Neutrophil (primary cell): ENCODE measurements around the gene ACADS.

Source experiments
- H3K27ac ChIP-seq: fragments of 200-600 bp; sonication (generic); 2 replicates; pipeline ENCODE4 v1.5.1; 2016; ENCODE audit warnings: mild to moderate bottlenecking, moderate library complexity
- H3K27me3 ChIP-seq: fragments of 200-600 bp; sonication (generic); 2 replicates; pipeline ENCODE4 v1.6.0; 2016; ENCODE audit warnings: mild to moderate bottlenecking
- H3K36me3 ChIP-seq: fragments of 200-600 bp; sonication (generic); 2 replicates; pipeline ENCODE4 v1.5.1; 2017
- H3K4me1 ChIP-seq, 2 experiments: fragments of 200-600 bp in 1 of 2; sonication (generic) in 1 of 2; 1 replicate in 1 of 2; 2 replicates in 1 of 2; pipeline versions ENCODE4 v1.5.1 to v1.6.1; 2013 to 2016; ENCODE audit warnings: low read depth in 1 of 2, low read length in 1 of 2, mild to moderate bottlenecking in 1 of 2, moderate library complexity in 1 of 2; ENCODE audit not compliant: control insufficient read depth in 1 of 2, insufficient read depth in 1 of 2
- H3K4me3 ChIP-seq, 2 experiments: fragments of 200-600 bp in 1 of 2; sonication (generic) in 1 of 2; 1 replicate in 1 of 2; 2 replicates in 1 of 2; pipeline ENCODE4 v1.5.1; 2013 to 2016; ENCODE audit warnings: low read depth in 1 of 2, low read length in 1 of 2, mild to moderate bottlenecking in 1 of 2, moderate library complexity in 1 of 2
- H3K9me3 ChIP-seq: fragments of 200-600 bp; sonication (generic); 2 replicates; pipeline ENCODE4 v1.5.1; 2016
- TF ChIP-seq, protein P1 (sequence below): fragments of 200-600 bp; sonication (generic); IDR thresholded peaks from 2 replicates; pipeline ENCODE4 v1.5.1; 2016; ENCODE audit warnings: antibody characterized with exemption

The ACADS gene

DNA sequence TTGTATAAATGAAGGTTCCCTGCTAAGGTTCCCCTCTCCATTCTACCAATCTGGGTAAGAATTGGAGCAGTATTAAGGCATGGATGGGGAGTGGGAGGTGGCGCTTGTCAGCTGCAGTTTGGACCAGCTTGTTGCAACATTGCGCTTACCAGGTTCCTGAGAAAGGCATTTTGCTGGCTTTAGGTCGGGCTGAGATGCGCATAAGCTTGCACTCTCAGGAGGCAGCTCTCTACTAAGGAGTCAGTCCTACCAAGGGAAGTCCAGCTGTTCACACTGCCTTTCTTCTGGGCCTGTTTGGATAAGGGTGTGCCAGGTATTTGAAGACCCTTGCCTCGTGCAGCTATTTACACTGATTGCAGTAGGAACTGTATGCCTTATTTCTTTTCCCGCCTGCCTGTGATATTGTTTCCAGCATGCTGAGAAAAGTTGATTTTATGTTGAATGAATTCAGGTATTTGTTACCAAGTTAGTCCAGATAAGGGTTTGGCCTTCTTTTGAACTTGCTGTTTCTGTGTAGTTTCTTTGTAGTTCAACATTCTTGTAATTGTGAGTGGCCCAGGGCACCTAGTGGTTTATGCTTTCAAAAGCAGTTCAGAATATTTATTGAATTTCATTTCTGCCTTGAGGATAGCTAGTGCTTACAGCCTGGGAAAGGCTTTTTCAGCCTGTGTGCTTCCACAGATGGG is 36.1 kb upstream of the ACADS start:
- no peaks in the 10 kb centered on the region for H3K27me3 ChIP-seq
- peak overlapping the region; percentile 92 for H3K27ac ChIP-seq
- no peaks in the 10 kb centered on the region for H3K36me3 ChIP-seq
- TF ChIP-seq, protein P1, sequence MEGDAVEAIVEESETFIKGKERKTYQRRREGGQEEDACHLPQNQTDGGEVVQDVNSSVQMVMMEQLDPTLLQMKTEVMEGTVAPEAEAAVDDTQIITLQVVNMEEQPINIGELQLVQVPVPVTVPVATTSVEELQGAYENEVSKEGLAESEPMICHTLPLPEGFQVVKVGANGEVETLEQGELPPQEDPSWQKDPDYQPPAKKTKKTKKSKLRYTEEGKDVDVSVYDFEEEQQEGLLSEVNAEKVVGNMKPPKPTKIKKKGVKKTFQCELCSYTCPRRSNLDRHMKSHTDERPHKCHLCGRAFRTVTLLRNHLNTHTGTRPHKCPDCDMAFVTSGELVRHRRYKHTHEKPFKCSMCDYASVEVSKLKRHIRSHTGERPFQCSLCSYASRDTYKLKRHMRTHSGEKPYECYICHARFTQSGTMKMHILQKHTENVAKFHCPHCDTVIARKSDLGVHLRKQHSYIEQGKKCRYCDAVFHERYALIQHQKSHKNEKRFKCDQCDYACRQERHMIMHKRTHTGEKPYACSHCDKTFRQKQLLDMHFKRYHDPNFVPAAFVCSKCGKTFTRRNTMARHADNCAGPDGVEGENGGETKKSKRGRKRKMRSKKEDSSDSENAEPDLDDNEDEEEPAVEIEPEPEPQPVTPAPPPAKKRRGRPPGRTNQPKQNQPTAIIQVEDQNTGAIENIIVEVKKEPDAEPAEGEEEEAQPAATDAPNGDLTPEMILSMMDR = no peak
- H3K4me3 ChIP-seq = no peak overlapping the region
- peaks cover 47 to 49% of the 10 kb centered on the region in 2 experiments for H3K4me1 ChIP-seq
- H3K9me3 ChIP-seq = no peaks in the 10 kb centered on the region

DNA sequence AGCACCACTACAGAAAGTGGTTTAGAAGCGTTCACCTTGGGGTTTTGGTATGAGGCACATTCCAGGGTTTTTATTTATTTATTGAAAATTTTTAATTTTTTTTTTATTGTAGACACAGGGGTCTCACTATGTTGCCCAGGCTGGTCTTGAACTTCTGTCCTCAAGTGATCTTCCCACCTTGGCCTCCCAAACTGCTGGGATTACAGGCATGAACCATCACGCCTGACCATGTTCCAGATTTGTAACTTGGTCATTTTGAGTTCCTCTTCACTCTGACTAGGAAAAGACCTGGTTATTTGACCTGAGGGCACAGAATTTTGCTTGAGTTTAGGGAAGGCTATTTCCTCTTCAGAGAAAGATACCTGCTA is 35.6 kb upstream of the ACADS start:
- Histone ChIP-seq H3K9me3 (no peaks in the 10 kb centered on the region), H3K4me1 (peaks cover 48 to 49% of the 10 kb centered on the region in 2 experiments), H3K27ac (no peak overlapping the region), H3K4me3 (no peak overlapping the region), H3K36me3 (no peaks in the 10 kb centered on the region), H3K27me3 (no peaks in the 10 kb centered on the region)
- TF ChIP-seq, protein P1 = no peak

GRCh38 chr12:120690978-120691377 is 34.6 kb upstream of the ACADS start:
- no peaks in the 10 kb centered on the region for H3K27me3 ChIP-seq
- no peaks in the 10 kb centered on the region for H3K36me3 ChIP-seq
- H3K4me1 ChIP-seq = peaks cover 43 to 47% of the 10 kb centered on the region in 2 experiments
- H3K27ac ChIP-seq = no peak overlapping the region
- TF ChIP-seq, protein P1 = no peak
- H3K4me3 ChIP-seq = no peak overlapping the region
- no peaks in the 10 kb centered on the region for H3K9me3 ChIP-seq

DNA sequence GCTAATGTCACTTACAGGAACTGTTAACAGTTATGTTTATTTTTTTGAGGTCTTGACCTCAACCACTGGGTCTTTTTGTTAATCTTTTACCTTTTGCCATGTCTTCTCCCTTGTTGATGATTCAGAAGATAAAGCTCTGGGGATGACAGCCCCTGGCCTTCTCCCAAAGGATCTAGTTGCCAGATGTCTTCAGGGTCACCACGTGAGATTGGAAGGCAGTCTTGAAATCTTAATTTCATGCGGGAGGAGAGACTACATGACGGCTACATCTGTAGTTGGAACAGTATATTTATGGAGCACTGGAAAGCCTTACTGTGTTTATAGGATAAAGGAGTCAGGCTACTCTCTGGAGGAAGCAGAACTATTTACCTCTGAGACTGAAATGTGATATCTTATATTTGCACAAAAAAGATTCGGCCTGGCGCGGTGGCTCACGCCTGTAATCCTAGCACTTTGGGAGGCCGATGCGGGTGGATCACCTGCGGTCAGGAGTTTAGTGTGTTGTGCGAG is 33.0 kb upstream of the ACADS start:
- Histone ChIP-seq H3K4me3 (no peak overlapping the region), H3K9me3 (no peaks in the 10 kb centered on the region), H3K36me3 (no peaks in the 10 kb centered on the region), H3K27ac (no peak overlapping the region), H3K4me1 (peaks cover 35 to 40% of the 10 kb centered on the region in 2 experiments), H3K27me3 (no peaks in the 10 kb centered on the region)
- TF ChIP-seq, protein P1 = no peak

DNA sequence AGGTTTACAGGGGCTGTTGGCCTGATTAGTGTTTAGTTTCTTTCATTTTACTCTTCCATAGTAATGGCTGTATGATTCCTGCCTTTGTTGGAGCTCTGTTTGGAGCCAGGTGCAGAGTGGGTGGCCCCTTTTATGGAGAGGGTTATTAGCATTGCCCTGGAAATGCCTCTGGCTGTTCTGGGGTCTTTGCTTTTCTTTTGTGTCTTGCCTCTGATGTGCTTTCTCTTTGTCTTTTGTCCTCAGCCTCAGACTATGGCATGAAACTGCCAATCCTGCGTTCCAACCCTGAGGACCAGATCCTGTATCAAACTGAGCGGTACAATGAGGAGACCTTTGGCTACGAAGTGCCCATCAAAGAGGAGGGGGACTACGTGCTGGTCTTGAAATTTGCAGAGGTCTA is 31.8 kb upstream of the ACADS start:
- TF ChIP-seq, protein P1 = no peak

More for the DNA sequence above, 31.8 kb upstream of the ACADS start:
- Histone ChIP-seq H3K27ac (peak overlapping the region; percentile 60), H3K9me3 (no peaks in the 10 kb centered on the region), H3K4me3 (no peak overlapping the region), H3K27me3 (no peaks in the 10 kb centered on the region), H3K36me3 (no peaks in the 10 kb centered on the region), H3K4me1 (peaks cover 33 to 40% of the 10 kb centered on the region in 2 experiments)
